ENCODE data around the gene ABCB11. TPM values are rescaled to one million over a fixed set of nuclear protein-coding genes. Genes with fewer than 3 reads are reported as not detected.

Gene ABCB11
- polyA plus RNA-seq, 1 of the 3 experiments (the other 2 are of a cell fraction): not detected

GRCh38 chr2:168912901-168913369 is 118.2 kb downstream of the ABCB11 start:
- Histone ChIP-seq H3K9ac (no peak overlapping the region), H3K4me3 (ENCODE audit: low read depth in 2 of 2, low read length in 1 of 2) (peak overlapping the region; percentile 41 to 69), H2AFZ (ENCODE audit: low read depth) (peak overlapping the region; percentile 89), H3K27ac (ENCODE audit: low read depth in 2 of 2, low read length in 1 of 2) (peak overlapping the region in 1 of 2 experiments; percentile 58; a peak in 1 of 4 replicates), H3K4me2 (peak overlapping the region; percentile 93), H3K4me1 (ENCODE audit: control insufficient read depth in 1 of 2, insufficient read depth in 2 of 2, low read depth in 1 of 2, low read length in 1 of 2) (peaks cover 0 to 4% of the 10 kb centered on the region in 2 experiments; a peak in 2 of 4 replicates), H3K9me2 (no peaks in the 10 kb centered on the region), H3K36me3 (replicated peaks in 1 of 2; ENCODE audit: control insufficient read depth in 1 of 2, insufficient read depth in 2 of 2, low read length in 1 of 2) (no peaks in the 10 kb centered on the region), H3F3A (replicated peaks; ENCODE audit: insufficient read depth) (no peaks in the 10 kb centered on the region), H4K20me1 (ENCODE audit: insufficient read depth) (no peaks in the 10 kb centered on the region), H3K9me3 (no peaks in the 10 kb centered on the region), H3K27me3 (ENCODE audit: insufficient read depth) (peaks cover 6% of the 10 kb centered on the region), H3K79me2 (ENCODE audit: insufficient read depth) (no peaks in the 10 kb centered on the region)
- CTCF ChIA-PET: interaction anchor here (1.1 to 1.6 kb wide), 4 partner anchors 9 to 566 kb away, joined by 3 to 10 read pairs (median 4); no protein-coding TSS in a partner anchor
- 13% methylated on average over 21 of the region's 21 CpGs for whole genome bisulfite sequencing (ENCODE audit: low lambda C conversion rate)
- POLR2A ChIA-PET: interaction anchor here (0.7 kb wide), 1 partner anchor 513 kb away, joined by 3 read pairs; no protein-coding TSS in a partner anchor
- TF ChIP-seq USF1 (IDR thresholded peaks at IDR 0.05; ENCODE audit: borderline replicate concordance, low read depth) (no peak), CHD2 (IDR thresholded peaks at IDR 0.05; ENCODE audit: low read length, partially characterized antibody) (peak; percentile 17)
- DNase-seq: peak; percentile 79

GRCh38 chr2:168912466-168912865 is 118.7 kb downstream of the ABCB11 start:
- WGBS (ENCODE audit: low lambda C conversion rate): 68% methylated on average over 6 of the region's 6 CpGs
- POLR2A ChIA-PET: interaction anchor here (0.7 kb wide), 1 partner anchor 513 kb away, joined by 3 read pairs; no protein-coding TSS in a partner anchor
- Histone ChIP-seq H3K27ac (ENCODE audit: low read depth in 2 of 2, low read length in 1 of 2) (no peak overlapping the region; a peak in 1 of 4 replicates), H3K4me1 (ENCODE audit: control insufficient read depth in 1 of 2, insufficient read depth in 2 of 2, low read depth in 1 of 2, low read length in 1 of 2) (peaks cover 0 to 4% of the 10 kb centered on the region in 2 experiments; a peak in 2 of 4 replicates), H3K79me2 (ENCODE audit: insufficient read depth) (no peaks in the 10 kb centered on the region), H4K20me1 (ENCODE audit: insufficient read depth) (no peaks in the 10 kb centered on the region), H3K4me2 (peak overlapping the region; percentile 93), H3K4me3 (ENCODE audit: low read depth in 2 of 2, low read length in 1 of 2) (peak overlapping the region; percentile 41 to 69), H3K27me3 (ENCODE audit: insufficient read depth) (peaks cover 6% of the 10 kb centered on the region), H3K36me3 (replicated peaks in 1 of 2; ENCODE audit: control insufficient read depth in 1 of 2, insufficient read depth in 2 of 2, low read length in 1 of 2) (no peaks in the 10 kb centered on the region), H3F3A (replicated peaks; ENCODE audit: insufficient read depth) (no peaks in the 10 kb centered on the region), H2AFZ (ENCODE audit: low read depth) (peak overlapping the region; percentile 89; the same call in 1 of the 2 replicates), H3K9ac (no peak overlapping the region), H3K9me3 (no peaks in the 10 kb centered on the region), H3K9me2 (no peaks in the 10 kb centered on the region)
- DNase-seq: peak; percentile 30
- CTCF ChIA-PET: interaction anchor here (1.4 to 1.6 kb wide), 3 partner anchors 9 to 566 kb away, joined by 4 to 10 read pairs (median 5); no protein-coding TSS in a partner anchor
- no peak for TF ChIP-seq SMC3 (IDR thresholded peaks at IDR 0.05; ENCODE audit: low read depth, low read length)
- TF ChIP-seq CTCF (IDR thresholded peaks at IDR 0.05): no peak
- TF ChIP-seq REST (IDR thresholded peaks at IDR 0.05; ENCODE audit: low read depth, low read length): no peak
- TF ChIP-seq ZBTB33 (IDR thresholded peaks at IDR 0.05; ENCODE audit: borderline replicate concordance, low read depth): no peak
- TF ChIP-seq NRF1 (IDR thresholded peaks at IDR 0.05; ENCODE audit: low read depth, low read length): no peak
- no peak for TF ChIP-seq FOSL2 (IDR thresholded peaks at IDR 0.05; ENCODE audit: borderline replicate concordance, low read depth)
- TF ChIP-seq GATA2 (CRISPR knock-in tag; IDR thresholded peaks at IDR 0.05): no peak
- no peak for TF ChIP-seq RFX5 (IDR thresholded peaks at IDR 0.05; ENCODE audit: low read length)
- no peak for TF ChIP-seq RCOR1 (IDR thresholded peaks at IDR 0.05; ENCODE audit: low read length)
- TF ChIP-seq YY1 (IDR thresholded peaks at IDR 0.05; ENCODE audit: low read depth): no peak
- TF ChIP-seq IRF3 (IDR thresholded peaks at IDR 0.05; ENCODE audit: low read depth, low read length): no peak
- no peak for TF ChIP-seq MXI1 (IDR thresholded peaks at IDR 0.05; ENCODE audit: low read depth, low read length)
- TF ChIP-seq GABPA (IDR thresholded peaks at IDR 0.05; ENCODE audit: low read depth): no peak
- TF ChIP-seq JUND (IDR thresholded peaks at IDR 0.05): no peak
- TF ChIP-seq RAD21 (IDR thresholded peaks at IDR 0.05; ENCODE audit: low read length): no peak
- no peak for TF ChIP-seq ELF1 (IDR thresholded peaks at IDR 0.05)

Data from SK-N-SH (cell line).